Stimulated activated CD4-positive, alpha-beta T cell treated with anti-CD3 and anti-CD28 coated beads, Interleukin-2, amount 100 ng/mL, for 24 hours (primary cell): ENCODE results near the gene EXOC4.
"Not testable (repeated sequence)": the region's sequence is repeated elsewhere in the genome, so short reads cannot be mapped to it uniquely, and the experiment has no call there.

Experiments used
- DNase-seq, 2 donors: peaks; one replicate each; pipeline ENCODE4 v3.0.0-alpha.2; 2020

Gene EXOC4

DNA sequence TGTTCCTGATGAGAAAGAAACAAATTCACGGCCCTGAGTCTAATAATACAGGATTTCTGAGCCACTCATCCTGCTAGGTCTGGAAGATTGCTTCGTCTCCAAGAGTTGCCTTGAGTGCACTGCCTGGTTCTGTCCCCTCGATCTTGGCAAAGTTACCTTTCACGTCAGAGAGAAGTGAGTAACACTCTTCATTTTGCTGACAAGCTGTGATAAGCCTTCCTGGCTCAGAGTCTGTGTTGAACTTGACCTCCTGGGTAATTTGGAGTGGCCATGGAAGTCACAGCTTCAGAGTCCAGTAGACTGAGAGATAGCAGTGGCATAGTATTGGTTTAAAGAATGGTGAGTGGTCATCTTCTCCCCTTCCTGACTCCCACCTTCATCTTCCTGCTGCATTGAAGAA, 809.6 kb downstream of the EXOC4 start:
- no peak for DNase-seq

DNA sequence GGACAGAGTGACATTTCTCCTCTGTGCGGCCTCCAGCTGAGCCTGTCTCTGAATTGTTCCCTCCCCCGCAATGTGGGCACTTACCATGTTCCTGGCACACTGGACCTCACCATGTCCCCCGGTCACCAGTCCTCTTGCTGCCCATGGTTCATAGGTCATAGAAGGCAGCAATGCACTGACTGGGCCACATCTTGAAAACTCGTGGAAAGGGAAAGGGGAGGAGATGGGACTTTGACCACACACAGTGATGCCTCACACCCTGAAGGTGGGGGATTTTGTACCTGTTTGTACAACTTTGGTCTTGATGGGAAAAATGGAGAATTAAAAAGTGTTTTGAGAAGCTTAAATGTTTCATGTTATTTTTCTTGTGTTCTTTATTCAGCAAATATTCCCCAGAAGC, 812.5 kb downstream of the EXOC4 start:
- no peak for DNase-seq

DNA sequence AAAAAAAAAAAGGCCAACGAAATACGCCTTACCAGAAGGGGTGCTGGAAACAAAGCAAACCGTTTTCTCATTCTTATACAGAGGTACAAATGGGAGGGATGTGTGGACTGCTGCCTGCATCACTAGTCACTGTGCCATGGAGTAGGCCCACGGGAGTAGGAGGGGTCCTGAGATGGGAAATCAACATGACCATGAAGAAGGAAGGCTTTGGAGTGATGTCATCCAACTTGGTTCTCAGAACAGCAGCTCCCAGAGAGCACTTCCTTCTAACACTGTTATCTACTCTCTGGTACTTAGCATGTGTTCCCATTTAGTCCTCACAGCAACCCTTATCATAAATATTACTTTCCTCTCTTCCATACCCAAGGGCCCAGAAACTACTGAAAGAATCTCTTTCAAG, 814.3 kb downstream of the EXOC4 start:
- DNase-seq, result no peak

DNA sequence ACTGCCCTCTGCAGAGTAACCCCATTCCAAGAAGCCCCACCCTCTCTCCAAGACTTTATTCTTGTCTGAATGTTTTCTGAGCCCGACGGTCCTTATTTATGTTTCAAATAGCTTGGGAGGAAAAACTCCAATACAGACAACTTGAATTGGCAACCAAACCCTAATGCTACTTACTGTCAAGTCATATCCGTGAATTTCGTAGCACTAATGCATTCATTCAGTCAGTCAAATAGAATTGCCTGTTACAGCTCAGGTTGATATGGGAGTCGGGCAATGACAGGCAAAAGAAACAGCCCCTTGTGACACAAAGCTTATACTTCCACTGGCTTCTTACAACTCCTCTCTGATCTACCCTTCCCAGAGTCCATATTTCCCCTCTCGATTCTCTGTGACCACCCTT, 815.8 kb downstream of the EXOC4 start:
- no peak for DNase-seq

DNA sequence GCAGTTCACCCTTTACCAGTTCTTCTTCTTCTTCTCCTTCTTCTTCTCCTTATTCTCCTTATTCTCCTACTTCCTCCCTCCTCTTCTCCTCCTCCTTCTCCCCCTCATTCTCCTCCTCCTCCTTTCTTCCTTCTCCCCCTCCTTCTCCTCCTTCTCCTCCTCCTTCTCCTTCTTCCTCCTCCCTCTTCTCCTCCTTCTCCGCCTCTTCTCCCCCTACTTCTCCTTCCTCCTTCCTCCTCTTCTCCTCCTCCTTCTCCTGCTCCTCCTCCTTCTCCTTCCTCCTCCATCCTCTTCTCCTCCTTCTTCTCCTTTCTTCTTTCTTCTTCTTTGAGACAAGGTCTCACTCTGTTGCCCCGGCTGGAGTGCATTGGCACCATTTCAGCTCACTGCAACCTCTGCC, 816.3 kb downstream of the EXOC4 start:
- DNase-seq, result no peak

DNA sequence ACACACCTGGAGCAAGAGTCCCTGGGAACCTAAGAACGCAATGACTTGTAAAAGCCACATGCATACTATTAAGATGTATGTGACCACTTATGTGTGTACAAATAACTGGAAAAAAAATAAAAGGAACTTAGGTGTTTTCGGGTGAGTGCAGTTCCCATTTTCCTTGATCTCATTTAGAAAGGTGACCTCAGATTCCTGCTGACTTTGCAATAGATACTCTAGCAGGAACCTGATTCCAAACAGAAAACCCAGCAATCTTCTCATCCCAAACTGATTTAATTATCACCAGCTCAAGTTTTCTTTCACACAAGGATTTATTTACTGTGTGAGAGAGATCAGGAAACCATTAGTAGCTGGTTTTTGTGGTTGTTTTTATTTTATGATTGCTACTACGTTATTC, 817.8 kb downstream of the EXOC4 start:
- no peak for DNase-seq

DNA sequence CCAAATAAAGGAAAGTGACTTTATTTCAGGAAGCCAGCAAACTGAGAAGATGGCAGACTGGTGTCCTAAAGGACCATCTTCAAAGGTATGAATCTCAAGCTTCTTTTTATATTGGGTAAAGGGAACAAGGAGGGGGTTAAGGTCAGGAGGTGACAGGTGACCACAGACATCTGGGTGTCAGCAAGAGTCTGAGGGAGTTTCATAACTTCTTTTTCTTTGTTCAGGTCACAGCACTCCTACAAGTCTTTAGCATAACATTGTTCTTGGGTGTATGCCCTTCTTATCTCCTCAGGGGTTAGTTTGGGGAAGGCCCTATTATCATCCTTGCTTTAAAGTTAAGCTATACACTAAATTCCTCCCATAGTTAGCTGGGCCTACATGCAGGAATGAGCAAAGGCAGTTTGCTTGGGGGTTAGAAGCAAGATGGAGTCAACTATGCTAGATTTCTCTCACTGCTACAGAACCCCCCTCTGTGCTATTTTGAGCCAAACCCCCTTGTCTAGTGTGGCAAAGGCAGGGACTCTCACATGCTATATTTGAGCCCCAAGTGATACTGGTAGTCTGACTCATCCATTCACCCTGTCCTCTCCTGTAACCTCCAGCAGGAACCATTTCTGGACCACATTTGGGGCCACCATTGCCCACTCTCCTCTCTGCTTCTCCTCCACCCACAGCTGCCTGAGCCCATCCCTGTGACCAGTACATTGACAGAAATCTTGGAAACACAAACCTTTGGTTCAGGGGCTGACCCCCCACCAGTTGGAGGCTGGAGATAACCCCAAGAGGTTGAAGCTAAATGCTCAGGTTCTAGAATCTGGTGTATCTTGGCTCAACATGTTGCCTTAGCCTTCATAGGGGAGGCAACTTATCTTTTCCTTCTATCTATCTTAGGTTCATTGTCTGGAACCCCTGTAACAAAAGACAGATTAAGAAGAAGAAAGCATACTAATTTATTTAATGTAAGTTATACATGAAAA, 818.8 kb downstream of the EXOC4 start:
- DNase-seq, result no peak

DNA sequence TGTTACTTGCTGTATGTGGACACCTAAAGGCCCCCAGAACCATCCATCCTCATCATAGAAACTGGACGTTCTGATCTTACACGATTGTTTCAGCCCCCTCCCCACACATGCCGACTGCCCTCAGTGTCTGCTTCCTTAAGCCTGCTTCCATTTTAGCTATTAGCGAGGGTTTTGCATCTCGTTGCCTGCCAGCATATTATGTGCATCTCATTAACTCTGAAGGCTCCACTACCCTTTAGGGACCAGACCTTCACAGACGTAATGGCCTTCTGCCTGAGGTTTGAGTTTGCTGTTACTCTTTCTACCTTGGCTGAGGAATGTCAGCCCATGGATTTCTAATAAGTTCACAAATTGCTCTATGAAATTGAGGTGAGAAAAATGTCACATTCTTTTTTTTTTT, 820.4 kb downstream of the EXOC4 start:
- no peak for DNase-seq

DNA sequence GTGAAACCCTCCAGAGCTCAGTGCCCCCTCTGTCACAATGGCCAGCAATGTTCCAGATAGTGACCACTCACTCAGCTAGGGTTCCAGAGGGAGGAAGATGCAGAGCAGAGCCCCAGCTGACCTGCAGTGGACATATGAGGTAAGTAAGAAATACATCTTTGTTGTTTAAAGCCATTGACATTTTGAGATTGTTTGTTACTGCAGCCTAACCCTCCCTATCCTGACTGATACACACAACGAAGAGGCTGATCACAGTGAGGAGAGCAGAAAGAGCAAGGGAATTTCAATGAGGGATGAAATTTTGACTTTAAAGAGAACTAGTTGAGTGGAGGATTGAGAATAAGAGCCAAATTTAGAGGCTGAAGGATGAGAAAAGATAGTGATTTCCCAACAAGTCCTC, 822.9 kb downstream of the EXOC4 start:
- no peak for DNase-seq

DNA sequence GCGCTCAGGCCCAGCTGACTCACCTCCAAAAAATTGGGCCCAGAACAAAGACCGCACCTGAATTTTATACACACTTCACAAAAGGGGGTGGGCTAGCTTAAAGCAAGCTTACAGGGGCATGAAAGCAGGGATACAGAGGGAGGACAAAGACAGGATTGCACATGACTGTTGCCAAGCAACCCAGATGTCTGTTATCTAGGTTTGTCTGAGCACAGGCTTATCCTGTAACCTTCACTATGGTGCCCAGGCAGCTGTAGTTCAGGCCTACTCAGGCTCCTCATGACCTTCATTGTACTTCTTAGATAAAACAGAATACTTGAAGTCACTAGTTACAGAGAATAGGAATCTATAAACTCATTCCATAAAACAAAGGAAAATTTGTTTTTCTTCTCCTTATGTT, 824.7 kb downstream of the EXOC4 start:
- DNase-seq, result not testable (repeated sequence)

DNA sequence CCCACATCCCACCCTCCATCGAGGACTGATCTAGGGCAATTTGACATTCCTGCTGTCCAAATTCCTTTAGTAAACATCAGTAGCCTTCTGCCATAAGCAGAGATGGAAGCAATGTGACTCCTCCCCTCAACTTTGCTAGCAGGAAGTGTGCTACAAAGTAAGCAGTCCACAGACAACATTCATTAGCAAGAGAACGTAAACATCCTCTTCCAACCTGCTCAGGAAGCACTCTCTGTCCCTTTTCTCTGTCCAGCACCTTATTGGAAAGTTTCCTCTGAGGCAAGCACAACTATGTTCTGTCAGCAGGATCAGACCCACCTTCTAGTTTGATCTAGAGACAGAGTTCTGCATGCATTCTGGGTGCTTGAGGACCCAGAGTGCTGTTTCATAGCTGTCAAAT, 826.1 kb downstream of the EXOC4 start:
- DNase-seq, result no peak

DNA sequence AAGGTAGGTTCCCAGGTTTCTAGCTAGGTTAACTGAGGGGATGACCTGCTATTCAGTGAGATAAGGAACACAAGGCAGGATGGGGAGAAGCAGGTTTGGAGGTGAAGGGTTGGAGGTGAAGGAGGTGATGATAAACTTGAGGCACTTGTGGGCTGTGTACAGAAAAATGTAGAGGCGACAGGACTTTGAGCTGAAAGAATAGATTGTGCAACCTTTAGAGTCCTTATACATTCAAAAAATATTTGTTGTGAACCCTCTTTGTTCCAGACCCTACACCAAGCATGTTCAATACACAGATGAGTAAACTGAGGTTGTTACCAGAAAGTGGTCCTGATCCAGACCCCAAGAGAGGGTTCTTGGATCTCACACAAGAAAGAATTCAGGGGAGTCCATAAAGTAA, 828.8 kb downstream of the EXOC4 start:
- no peak for DNase-seq

DNA sequence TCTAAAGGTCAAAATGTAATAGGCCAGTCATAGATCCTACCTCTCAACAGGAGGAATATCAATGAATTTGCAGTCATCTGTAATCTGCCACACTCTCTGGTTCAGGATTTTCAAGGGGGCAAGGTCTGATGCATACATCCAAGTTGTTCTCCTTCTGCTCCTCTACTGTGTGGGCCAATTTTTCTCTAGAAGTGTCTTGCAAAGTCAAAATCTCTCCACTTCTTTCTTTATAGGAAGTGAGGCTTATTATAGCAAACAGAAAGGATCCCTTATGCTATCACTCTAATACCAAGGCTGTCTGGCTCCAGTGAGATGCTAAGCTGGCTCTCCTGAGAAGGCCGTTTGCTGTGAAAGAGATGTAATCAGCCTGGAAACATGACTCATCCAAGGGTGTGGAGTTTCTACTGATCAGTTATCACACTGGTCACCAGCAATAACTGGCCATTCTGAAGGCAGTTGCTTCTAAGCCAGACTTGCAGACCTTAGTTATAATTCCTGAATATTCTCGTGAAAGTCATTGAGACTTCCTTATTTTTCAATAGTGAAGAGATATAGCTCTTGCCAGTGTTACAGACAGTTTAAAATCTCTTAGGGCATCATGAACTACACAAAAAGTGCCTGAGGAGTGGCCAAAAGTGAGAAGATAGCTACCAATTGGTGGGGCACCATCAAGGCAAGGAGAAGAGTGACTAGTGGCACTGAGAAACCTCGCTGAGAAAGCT, 831.0 kb downstream of the EXOC4 start:
- no peak for DNase-seq

DNA sequence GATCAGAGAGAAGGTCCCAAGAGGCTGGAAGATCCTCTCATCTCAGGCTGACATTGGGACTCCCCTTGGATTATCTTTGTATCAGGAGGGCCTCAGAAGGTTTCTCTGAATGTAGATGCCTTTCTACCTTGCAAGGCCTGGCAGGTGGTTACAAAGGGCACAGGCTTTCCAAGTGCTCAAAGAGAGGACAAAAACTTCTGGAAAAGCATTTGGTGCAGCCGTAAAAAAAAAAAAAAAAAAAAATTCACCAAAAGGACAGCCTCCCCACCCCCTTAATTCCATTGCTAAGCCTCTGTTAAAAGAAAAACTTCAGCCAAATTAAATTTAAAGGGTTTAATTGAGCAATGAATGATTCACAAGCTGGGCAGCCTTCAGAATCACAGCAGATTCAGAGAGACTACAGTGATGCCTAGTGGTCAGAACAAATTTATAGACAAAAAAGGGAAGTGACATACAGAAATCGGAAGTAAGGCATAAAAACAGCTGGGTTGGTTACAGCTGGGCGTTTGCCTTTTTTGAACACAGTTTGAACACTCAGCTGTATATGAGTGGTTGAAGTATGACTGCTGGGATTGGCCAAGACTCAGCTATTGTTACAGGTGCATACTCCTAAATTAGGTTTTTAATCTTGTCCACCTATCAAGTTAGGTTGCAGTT, 831.7 kb downstream of the EXOC4 start:
- no peak for DNase-seq

DNA sequence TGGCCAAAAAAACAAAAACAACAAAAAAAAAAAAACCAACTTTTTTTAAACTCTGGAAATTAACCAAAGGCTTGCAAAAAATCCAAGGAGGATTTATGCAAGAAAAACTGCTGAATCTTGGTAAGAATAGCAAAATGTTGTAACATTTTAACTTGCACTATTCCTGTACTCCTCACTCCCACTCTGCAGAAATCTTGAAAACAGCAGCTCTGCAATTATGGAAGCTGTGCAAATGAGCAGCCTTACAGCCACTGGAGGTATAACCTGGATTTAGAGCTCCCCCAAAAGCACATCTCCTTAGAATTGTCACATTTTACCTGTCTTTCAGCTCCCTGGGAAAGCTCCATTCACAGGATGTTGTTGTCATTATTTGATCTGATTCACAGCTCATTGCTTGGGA, 832.4 kb downstream of the EXOC4 start:
- DNase-seq, result no peak

DNA sequence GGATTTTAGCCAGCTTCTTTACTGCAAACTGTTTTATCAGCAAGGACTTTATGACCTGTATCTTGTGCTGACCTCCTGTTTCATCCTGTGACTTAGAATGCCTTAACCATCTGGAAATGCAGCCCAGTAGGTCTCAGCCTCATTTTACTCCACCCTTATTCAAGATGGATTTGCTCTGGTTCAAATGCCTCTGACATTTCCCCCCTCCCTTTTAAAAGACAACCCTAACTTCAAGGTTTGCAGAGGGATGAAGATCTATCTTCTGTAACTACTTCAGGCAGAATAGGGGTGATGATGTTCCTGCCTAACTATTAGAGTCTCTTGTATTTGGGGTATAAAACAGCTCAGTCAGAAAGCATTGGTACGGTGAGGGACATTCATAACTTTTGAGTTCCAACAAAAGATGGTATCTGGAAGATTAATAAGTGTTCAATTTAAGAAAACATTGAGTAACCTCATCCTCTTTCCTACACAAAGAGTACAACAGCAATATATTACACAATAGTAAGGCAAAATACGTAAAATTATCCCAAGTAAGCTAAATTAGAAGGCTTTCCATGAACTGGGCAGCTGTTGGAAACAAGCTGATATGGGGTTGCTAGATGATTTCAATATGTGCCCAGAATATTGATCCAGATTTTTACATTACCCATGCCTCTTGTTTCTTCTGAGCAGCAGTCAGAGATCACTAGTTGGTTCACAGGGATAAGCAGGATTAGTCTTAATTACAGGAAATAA, 834.3 kb downstream of the EXOC4 start:
- no peak for DNase-seq

DNA sequence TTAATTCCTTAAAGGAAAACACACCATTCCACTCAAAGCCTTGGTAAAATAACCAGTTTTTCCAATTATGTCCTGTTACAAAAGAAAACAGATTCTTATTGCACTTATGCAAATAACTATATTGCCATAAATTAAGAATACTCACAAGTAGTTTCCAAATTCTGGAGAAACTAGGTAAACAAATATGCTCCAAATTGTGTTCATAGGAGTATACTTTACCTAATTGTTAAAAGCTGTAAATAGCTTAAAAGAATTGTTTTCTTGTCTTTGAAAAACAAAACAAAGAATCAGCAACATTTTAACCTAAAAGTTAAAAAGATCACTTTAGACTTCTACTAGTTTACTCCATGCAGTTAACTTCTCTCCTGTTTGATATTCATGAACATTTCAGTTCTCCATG, 835.3 kb downstream of the EXOC4 start:
- DNase-seq, result no peak

DNA sequence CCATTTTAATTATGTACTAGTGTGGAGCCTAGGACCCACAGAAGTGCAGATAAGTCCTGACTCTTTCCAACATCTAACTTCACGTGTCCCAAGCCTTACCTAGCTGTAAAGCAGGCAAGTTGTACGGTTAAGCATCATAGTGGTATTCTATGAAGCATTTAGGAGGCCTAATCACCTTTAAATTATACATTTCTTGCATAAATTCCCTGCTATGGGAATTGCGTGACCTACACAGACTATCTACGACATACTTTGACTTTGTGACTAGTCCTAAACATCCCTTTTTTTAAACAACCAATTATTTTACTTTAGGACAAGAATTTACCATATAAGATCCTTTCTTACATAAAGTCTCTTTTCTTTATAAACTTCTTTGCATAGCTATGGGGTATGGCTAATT, 836.6 kb downstream of the EXOC4 start:
- DNase-seq, result no peak

DNA sequence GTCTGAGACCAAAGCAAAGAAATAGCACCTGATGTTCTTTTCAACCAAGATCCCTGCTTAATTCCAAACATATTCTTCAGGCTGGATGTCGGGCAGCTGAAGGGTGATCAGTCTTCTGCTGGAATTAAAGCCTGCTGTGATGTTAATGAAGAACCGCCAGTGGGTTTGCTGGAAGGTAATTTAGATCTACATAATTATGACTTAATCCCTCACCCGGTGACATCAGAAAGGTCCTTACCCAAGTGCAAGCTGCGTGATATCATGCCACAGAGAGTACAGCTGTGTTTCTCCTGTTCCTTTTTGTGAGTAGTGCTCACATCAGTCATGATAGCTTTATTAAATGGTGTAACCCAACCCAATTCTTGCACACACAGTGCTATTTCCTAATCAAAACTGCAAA, 845.2 kb downstream of the EXOC4 start:
- no peak for DNase-seq

DNA sequence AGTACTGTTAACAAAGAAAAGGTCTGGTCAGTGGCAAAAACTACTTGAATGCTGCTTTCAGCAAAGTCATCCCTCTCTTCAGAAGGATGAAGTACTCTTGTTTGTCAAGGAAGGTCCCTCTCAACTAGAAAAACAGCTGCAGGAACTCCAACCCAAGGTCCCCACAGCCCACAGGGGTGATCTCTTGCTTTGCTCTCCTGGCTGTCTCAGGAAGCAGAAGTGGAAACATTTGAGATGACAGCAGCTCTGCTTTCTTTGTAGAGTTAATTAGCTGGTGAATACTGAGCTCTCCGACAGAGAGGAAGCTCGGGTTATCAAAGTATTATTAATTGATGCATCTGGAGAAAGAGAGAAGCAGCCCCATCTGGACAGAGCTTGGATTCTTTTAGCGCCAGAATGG, 848.8 kb downstream of the EXOC4 start:
- no peak for DNase-seq

DNA sequence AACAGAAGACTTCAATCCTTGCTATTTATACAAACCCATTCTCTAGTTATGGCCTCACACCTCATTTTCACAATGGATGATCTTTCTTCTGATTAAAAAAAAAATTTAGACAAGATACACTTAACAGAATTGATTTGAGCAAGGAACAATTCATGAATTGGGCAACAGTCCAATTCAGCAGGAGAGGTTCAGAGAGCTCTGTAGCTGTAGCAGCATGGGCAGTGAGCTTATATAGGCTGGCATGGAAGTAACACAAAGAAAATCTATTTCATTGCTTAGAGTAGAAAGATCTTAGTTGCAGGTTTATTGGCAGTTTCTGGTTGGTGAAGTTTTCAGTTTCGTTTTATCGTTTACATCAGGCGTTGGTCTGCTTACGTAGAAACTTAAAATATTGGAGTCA, 851.3 kb downstream of the EXOC4 start:
- DNase-seq, result no peak

DNA sequence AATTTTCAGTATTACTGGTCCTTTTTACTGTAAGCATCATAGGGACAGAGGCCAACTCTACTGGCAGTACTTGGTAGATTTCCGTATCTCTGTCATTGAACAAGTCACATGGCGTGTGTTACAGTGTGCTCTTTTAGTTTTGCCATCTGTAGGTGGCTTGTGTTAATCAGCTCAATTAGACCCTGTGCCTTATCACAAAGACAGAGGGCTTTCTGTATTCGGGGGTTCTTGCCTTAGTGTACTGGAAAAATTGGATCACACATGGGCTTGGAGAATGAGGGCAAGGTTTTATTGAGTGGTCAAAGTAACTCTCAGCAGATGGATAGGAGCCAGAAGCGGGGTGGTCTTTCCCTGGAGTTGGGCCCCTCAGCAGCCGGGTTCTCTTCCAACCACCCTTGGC, 853.0 kb downstream of the EXOC4 start:
- DNase-seq, result no peak

DNA sequence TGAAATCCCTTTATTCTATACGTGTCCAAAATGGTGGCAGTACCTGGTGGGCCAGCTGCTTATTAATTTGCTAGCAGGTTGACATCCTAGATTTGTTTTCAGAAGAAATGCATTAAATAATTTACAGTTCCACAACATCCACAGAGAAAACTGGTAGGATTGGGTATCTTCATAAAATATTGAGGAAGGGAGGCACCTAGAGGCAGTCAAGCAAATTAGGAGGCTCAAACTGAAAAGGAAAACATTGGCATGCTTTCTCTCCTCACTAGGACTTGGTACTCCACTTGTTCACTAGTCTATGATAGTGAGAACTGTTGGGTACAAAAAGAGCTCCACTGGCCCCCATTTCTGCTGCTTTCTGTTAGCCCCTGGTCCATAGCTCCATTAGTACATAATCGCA, 855.9 kb downstream of the EXOC4 start:
- DNase-seq, result no peak
